Stimulated activated naive CD8-positive, alpha-beta T cell treated with anti-CD3 and anti-CD28 coated beads, Interleukin-15, amount 100 ng/mL, for 72 hours (primary cell): Measurements from ENCODE around the gene PGM2.
"Not testable (repeated sequence)": the region's sequence is repeated elsewhere in the genome, so short reads cannot be mapped to it uniquely, and the experiment has no call there.

ENCODE experiments used
- ATAC-seq: fragments of 150-1000 bp; cut with Tn5 transposase; 2 replicates; pipeline ENCODE4 v1.10.0; 2021; ENCODE audit warnings: mild to moderate bottlenecking, moderate library complexity
- DNase-seq, 2 donors: peaks; one replicate each; pipeline ENCODE4 v3.0.0; 2021 to 2022
- H3K27ac Mint-ChIP-seq, 2 donors: one replicate each; pipeline ENCODE4 v1.8.0; 2022; ENCODE audit warnings: mild to moderate bottlenecking in 2 of 2, mixed read lengths in 2 of 2, moderate library complexity in 2 of 2
- H3K27me3 Mint-ChIP-seq: one replicate; pipeline ENCODE4 v1.8.0; 2022; ENCODE audit warnings: mixed read lengths
- H3K4me1 Mint-ChIP-seq: one replicate; pipeline ENCODE4 v1.8.0; 2022; ENCODE audit warnings: mild to moderate bottlenecking, mixed read lengths
- H3K4me3 Mint-ChIP-seq, 2 donors: one replicate each; pipeline ENCODE4 v1.8.0; 2022; ENCODE audit warnings: mild to moderate bottlenecking in 2 of 2, mixed read lengths in 2 of 2, moderate library complexity in 1 of 2
- H3K9me3 Mint-ChIP-seq, 2 donors: one replicate each; pipeline ENCODE4 v1.8.0; 2022; ENCODE audit warnings: mixed read lengths in 2 of 2

The PGM2 gene

GRCh38 chr4:37826295-37827029, at the start of gene PGM2:
Gene PGM2, plus strand, starts transcription at chr4:37826686. Its CDS starts 47 bp downstream, at chr4:37826733.
- no peaks in the 10 kb centered on the region for H3K9me3 Mint-ChIP-seq
- no peaks in the 10 kb centered on the region for H3K27me3 Mint-ChIP-seq
- peaks cover 46% of the 10 kb centered on the region for H3K4me1 Mint-ChIP-seq
- H3K27ac Mint-ChIP-seq: peak within 1 kb of the TSS; percentile 96 to 97
- ATAC-seq: peak; percentile 99
- DNase-seq: peak; percentile 87 to 90
- peak within 1 kb of the TSS; percentile 89 to 92 for H3K4me3 Mint-ChIP-seq

GRCh38 chr4:37779896-37780295, 46.6 kb upstream of the PGM2 start:
- H3K27ac Mint-ChIP-seq: no peak overlapping the region
- ATAC-seq: no peak

GRCh38 chr4:37780444-37781130, 45.9 kb upstream of the PGM2 start:
- no peaks in the 10 kb centered on the region for H3K27me3 Mint-ChIP-seq
- DNase-seq (no peak), ATAC-seq (peak; percentile 67)
- peaks cover 20 to 39% of the 10 kb centered on the region in 2 donors for H3K9me3 Mint-ChIP-seq
- H3K4me1 Mint-ChIP-seq: peaks cover 13% of the 10 kb centered on the region
- H3K4me3 Mint-ChIP-seq: peak overlapping the region in 1 of 2 donors; percentile 11
- H3K27ac Mint-ChIP-seq: peak overlapping the region in 1 of 2 donors; percentile 44

More at GRCh38 chr4:37779896-37780295, 46.6 kb upstream of the PGM2 start:
- Mint-ChIP-seq H3K4me3 (no peak overlapping the region), H3K27me3 (no peaks in the 10 kb centered on the region), H3K9me3 (peaks cover 20 to 37% of the 10 kb centered on the region in 2 donors), H3K4me1 (peaks cover 13% of the 10 kb centered on the region)
- no peak for DNase-seq

- no peak for ATAC-seq
These were observed 45.4 kb upstream of the PGM2 start for GRCh38 chr4:37781131-37781455.

GRCh38 chr4:37786267-37786666, 40.2 kb upstream of the PGM2 start:
- not testable (repeated sequence) for H3K4me1 Mint-ChIP-seq, ATAC-seq, H3K4me3 Mint-ChIP-seq, H3K27me3 Mint-ChIP-seq, DNase-seq, H3K27ac Mint-ChIP-seq
- peaks cover 14 to 39% of the 10 kb centered on the region in 2 donors for H3K9me3 Mint-ChIP-seq

More at GRCh38 chr4:37781131-37781455, 45.4 kb upstream of the PGM2 start:
- H3K9me3 Mint-ChIP-seq: peaks cover 20 to 44% of the 10 kb centered on the region in 2 donors
- H3K4me1 Mint-ChIP-seq: peaks cover 13% of the 10 kb centered on the region
- H3K27ac Mint-ChIP-seq: no peak overlapping the region
- no peak for DNase-seq
- H3K27me3 Mint-ChIP-seq: no peaks in the 10 kb centered on the region
- no peak overlapping the region for H3K4me3 Mint-ChIP-seq

GRCh38 chr4:37787883-37788460, 38.5 kb upstream of the PGM2 start:
- H3K9me3 Mint-ChIP-seq: peaks cover 18 to 37% of the 10 kb centered on the region in 2 donors
- H3K27ac Mint-ChIP-seq, H3K27me3 Mint-ChIP-seq: not testable (repeated sequence)

GRCh38 chr4:37788819-37789218, 37.7 kb upstream of the PGM2 start:
- Mint-ChIP-seq H3K27ac (no peak overlapping the region), H3K4me1 (no peaks in the 10 kb centered on the region), H3K4me3 (no peak overlapping the region), H3K27me3 (no peaks in the 10 kb centered on the region), H3K9me3 (peaks cover 18 to 31% of the 10 kb centered on the region in 2 donors)
- no peak for ATAC-seq
- DNase-seq: no peak

More at GRCh38 chr4:37787883-37788460, 38.5 kb upstream of the PGM2 start:
- not testable (repeated sequence) for ATAC-seq, H3K4me1 Mint-ChIP-seq, H3K4me3 Mint-ChIP-seq, DNase-seq

GRCh38 chr4:37792241-37792640, 34.2 kb upstream of the PGM2 start:
- Mint-ChIP-seq H3K27ac (no peak overlapping the region), H3K4me3 (no peak overlapping the region), H3K4me1 (no peaks in the 10 kb centered on the region), H3K27me3 (no peaks in the 10 kb centered on the region), H3K9me3 (peaks cover 11 to 16% of the 10 kb centered on the region in 2 donors)
- DNase-seq: no peak
- no peak for ATAC-seq

GRCh38 chr4:37793562-37793961, 32.9 kb upstream of the PGM2 start:
- ATAC-seq (peak; percentile 76), DNase-seq (peak in 1 of 2 donors; percentile 15)
- peaks cover 11 to 16% of the 10 kb centered on the region in 2 donors for H3K9me3 Mint-ChIP-seq
- H3K27ac Mint-ChIP-seq: no peak overlapping the region
- no peaks in the 10 kb centered on the region for H3K4me1 Mint-ChIP-seq
- H3K4me3 Mint-ChIP-seq: no peak overlapping the region
- H3K27me3 Mint-ChIP-seq: no peaks in the 10 kb centered on the region

GRCh38 chr4:37794056-37794455, 32.4 kb upstream of the PGM2 start:
- H3K4me1 Mint-ChIP-seq: no peaks in the 10 kb centered on the region
- no peak for ATAC-seq
- DNase-seq: no peak
- peaks cover 11 to 16% of the 10 kb centered on the region in 2 donors for H3K9me3 Mint-ChIP-seq
- H3K4me3 Mint-ChIP-seq: no peak overlapping the region
- H3K27me3 Mint-ChIP-seq: no peaks in the 10 kb centered on the region
- peak overlapping the region in 1 of 2 donors; percentile 21 for H3K27ac Mint-ChIP-seq

GRCh38 chr4:37795581-37796195, 30.8 kb upstream of the PGM2 start:
- Mint-ChIP-seq H3K9me3 (peaks cover 9 to 12% of the 10 kb centered on the region in 2 donors), H3K4me3 (no peak overlapping the region), H3K4me1 (no peaks in the 10 kb centered on the region), H3K27ac (no peak overlapping the region), H3K27me3 (no peaks in the 10 kb centered on the region)
- DNase-seq: no peak
- no peak for ATAC-seq

GRCh38 chr4:37797374-37797773, 29.1 kb upstream of the PGM2 start:
- DNase-seq (no peak), ATAC-seq (no peak)
- Mint-ChIP-seq H3K27me3 (no peaks in the 10 kb centered on the region), H3K4me1 (no peaks in the 10 kb centered on the region), H3K9me3 (no peaks in the 10 kb centered on the region), H3K27ac (no peak overlapping the region), H3K4me3 (no peak overlapping the region)

- H3K4me3 Mint-ChIP-seq: no peak overlapping the region
- no peak overlapping the region for H3K27ac Mint-ChIP-seq
- no peaks in the 10 kb centered on the region for H3K4me1 Mint-ChIP-seq
- DNase-seq (no peak), ATAC-seq (no peak)
- no peaks in the 10 kb centered on the region for H3K9me3 Mint-ChIP-seq
- H3K27me3 Mint-ChIP-seq: no peaks in the 10 kb centered on the region
These were observed 28.6 kb upstream of the PGM2 start for GRCh38 chr4:37797923-37798322.

GRCh38 chr4:37798616-37799015, 27.9 kb upstream of the PGM2 start:
- Mint-ChIP-seq H3K4me3 (no peak overlapping the region), H3K9me3 (no peaks in the 10 kb centered on the region), H3K27ac (no peak overlapping the region), H3K27me3 (no peaks in the 10 kb centered on the region), H3K4me1 (no peaks in the 10 kb centered on the region)
- ATAC-seq (no peak), DNase-seq (no peak)

GRCh38 chr4:37799941-37800554, 26.4 kb upstream of the PGM2 start:
- ATAC-seq (no peak), DNase-seq (no peak)
- H3K4me3 Mint-ChIP-seq: no peak overlapping the region
- H3K9me3 Mint-ChIP-seq: no peaks in the 10 kb centered on the region
- no peaks in the 10 kb centered on the region for H3K4me1 Mint-ChIP-seq
- no peaks in the 10 kb centered on the region for H3K27me3 Mint-ChIP-seq
- no peak overlapping the region for H3K27ac Mint-ChIP-seq
